Measurements from ENCODE around the gene S100A13. TPM values are rescaled to one million over a fixed set of nuclear protein-coding genes. Genes with fewer than 3 reads are reported as not detected.
"Not testable (repeated sequence)": the region's sequence is repeated elsewhere in the genome, so short reads cannot be mapped to it uniquely, and the experiment has no call there.

Gene S100A13
- polyA plus RNA-seq, 1 donor, result 74.0 TPM

- DNase-seq (ENCODE audit: low read depth), result no peak
Observed at GRCh38 chr1:153608089-153608682, 19.1 kb downstream of the S100A13 start.

GRCh38 chr1:153607381-153607780, 19.9 kb downstream of the S100A13 start:
- DNase-seq (ENCODE audit: low read depth), result no peak

GRCh38 chr1:153606194-153606593, 21.1 kb downstream of the S100A13 start:
- DNase-seq (ENCODE audit: low read depth), result no peak

GRCh38 chr1:153602749-153603148, 24.6 kb downstream of the S100A13 start:
- DNase-seq (ENCODE audit: low read depth), result no peak

- DNase-seq (ENCODE audit: low read depth), result no peak
Observed at GRCh38 chr1:153599847-153600246, 27.5 kb downstream of the S100A13 start.

GRCh38 chr1:153598309-153599172, 28.8 kb downstream of the S100A13 start:
- no peak for DNase-seq (ENCODE audit: low read depth)

GRCh38 chr1:153597206-153597605, 30.1 kb downstream of the S100A13 start:
- DNase-seq (ENCODE audit: low read depth), result no peak

GRCh38 chr1:153592748-153593147, 34.6 kb downstream of the S100A13 start:
- no peak for DNase-seq (ENCODE audit: low read depth)

GRCh38 chr1:153588482-153588881, 38.8 kb downstream of the S100A13 start:
- no peak for DNase-seq (ENCODE audit: low read depth)

GRCh38 chr1:153588033-153588432, 39.3 kb downstream of the S100A13 start:
- DNase-seq (ENCODE audit: low read depth), result not testable (repeated sequence)

- DNase-seq (ENCODE audit: low read depth), result no peak
Observed at GRCh38 chr1:153587314-153587713, 40.0 kb downstream of the S100A13 start.

GRCh38 chr1:153586347-153586746, 41.0 kb downstream of the S100A13 start:
- DNase-seq (ENCODE audit: low read depth), result no peak

GRCh38 chr1:153585006-153585405, 42.3 kb downstream of the S100A13 start:
- DNase-seq (ENCODE audit: low read depth), result no peak

GRCh38 chr1:153583976-153584375, 43.3 kb downstream of the S100A13 start:
- DNase-seq (ENCODE audit: low read depth), result no peak

- not testable (repeated sequence) for DNase-seq (ENCODE audit: low read depth)
Observed at GRCh38 chr1:153583514-153583913, 43.8 kb downstream of the S100A13 start.

- not testable (repeated sequence) for DNase-seq (ENCODE audit: low read depth)
Observed at GRCh38 chr1:153582836-153583235, 44.5 kb downstream of the S100A13 start.

- DNase-seq (ENCODE audit: low read depth), result no peak
Observed at GRCh38 chr1:153578936-153579335, 48.4 kb downstream of the S100A13 start.

GRCh38 chr1:153578490-153578889, 48.8 kb downstream of the S100A13 start:
- no peak for DNase-seq (ENCODE audit: low read depth)

GRCh38 chr1:153577624-153578051, 49.7 kb downstream of the S100A13 start:
- no peak for DNase-seq (ENCODE audit: low read depth)

GRCh38 chr1:153577138-153577537, 50.2 kb downstream of the S100A13 start:
- no peak for DNase-seq (ENCODE audit: low read depth)

- DNase-seq (ENCODE audit: low read depth), result not testable (repeated sequence)
Observed at GRCh38 chr1:153575497-153575896, 51.8 kb downstream of the S100A13 start.

GRCh38 chr1:153575081-153575491, 52.2 kb downstream of the S100A13 start:
- DNase-seq (ENCODE audit: low read depth), result not testable (repeated sequence)

GRCh38 chr1:153573351-153573750, 54.0 kb downstream of the S100A13 start:
- no peak for DNase-seq (ENCODE audit: low read depth)

Data from forelimb muscle (tissue), 1 donor.